GM19438 (cell line): ENCODE measurements around the gene RAB1A.

Source experiments
- ATAC-seq: cut with Tn5 transposase; IDR thresholded peaks from one replicate; pipeline ENCODE4 v1.9.1; 2021; ENCODE audit warnings: low read depth; ENCODE audit not compliant: unreplicated experiment

The RAB1A gene

GRCh38 chr2:65040400-65041261 is 89.3 kb downstream of the RAB1A start:
- ATAC-seq = peak; percentile 81

- ATAC-seq = no peak
Measured at GRCh38 chr2:65039640-65040039, 90.3 kb downstream of the RAB1A start.

GRCh38 chr2:65037178-65037577 is 92.7 kb downstream of the RAB1A start:
- no peak for ATAC-seq
